Cardiac fibroblast (primary cell): Measurements from ENCODE around the gene TSPAN15.

Experiments used
- DNase-seq, 2 donors: peaks; one replicate each; pipeline versions ENCODE4 v3.0.0 to v3.0.0-alpha.2; 2010; ENCODE audit warnings: low read depth in 2 of 2
- H3K4me3 ChIP-seq, 2 donors: replicated peaks in 1 of 2; 1 replicate in 1 of 2; 2 replicates in 1 of 2; pipeline ENCODE4 v1.5.1; 2011; ENCODE audit warnings: low read depth in 2 of 2, low read length in 2 of 2, mild to moderate bottlenecking in 2 of 2, moderate library complexity in 1 of 2
- CTCF ChIP-seq: IDR thresholded peaks from one replicate; pipeline ENCODE4 v1.5.1; 2011; ENCODE audit warnings: low read depth, mild to moderate bottlenecking, low read length, inconsistent platforms

TSPAN15 gene

DNA sequence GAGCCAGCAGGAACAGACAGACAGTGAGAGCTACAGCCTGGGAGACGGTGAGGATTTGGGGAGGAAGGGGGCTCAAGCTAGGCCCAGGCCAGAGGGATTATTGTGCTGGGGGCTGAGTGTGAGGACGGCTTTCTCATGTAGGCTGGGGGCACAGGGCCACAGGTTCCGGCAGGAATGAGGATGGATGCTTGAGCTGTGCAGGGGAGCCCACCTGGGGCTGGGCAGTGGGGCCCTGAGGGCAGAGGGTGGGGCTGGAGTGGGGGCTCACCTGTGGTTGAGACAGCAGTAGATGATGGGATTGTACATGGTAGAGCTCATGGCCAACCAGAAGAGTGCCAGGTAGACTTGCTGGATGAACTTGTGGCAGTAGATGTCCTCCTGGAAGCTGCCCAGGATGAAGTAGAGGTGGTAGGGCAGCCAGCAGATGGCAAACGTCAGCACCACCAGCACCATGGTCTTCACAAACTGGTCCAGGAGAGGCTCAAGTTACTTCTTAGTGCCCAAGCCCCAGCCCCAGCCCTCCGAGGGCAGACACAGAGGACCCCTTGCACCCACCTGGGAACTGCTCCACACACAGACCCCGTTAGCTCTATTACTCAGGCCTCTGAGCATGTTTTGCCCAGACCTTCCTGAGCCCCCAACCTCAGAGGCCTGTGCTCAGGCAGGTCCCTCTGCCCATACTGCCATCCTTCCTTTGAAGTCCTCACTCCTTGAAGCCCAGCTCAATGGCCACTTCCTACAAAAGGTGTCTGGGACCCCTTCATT, 44.3 kb upstream of the TSPAN15 start:
- H3K4me3 ChIP-seq = peak overlapping the region in 1 of 2 donors; percentile 28
- no peak for TF ChIP-seq CTCF

DNA sequence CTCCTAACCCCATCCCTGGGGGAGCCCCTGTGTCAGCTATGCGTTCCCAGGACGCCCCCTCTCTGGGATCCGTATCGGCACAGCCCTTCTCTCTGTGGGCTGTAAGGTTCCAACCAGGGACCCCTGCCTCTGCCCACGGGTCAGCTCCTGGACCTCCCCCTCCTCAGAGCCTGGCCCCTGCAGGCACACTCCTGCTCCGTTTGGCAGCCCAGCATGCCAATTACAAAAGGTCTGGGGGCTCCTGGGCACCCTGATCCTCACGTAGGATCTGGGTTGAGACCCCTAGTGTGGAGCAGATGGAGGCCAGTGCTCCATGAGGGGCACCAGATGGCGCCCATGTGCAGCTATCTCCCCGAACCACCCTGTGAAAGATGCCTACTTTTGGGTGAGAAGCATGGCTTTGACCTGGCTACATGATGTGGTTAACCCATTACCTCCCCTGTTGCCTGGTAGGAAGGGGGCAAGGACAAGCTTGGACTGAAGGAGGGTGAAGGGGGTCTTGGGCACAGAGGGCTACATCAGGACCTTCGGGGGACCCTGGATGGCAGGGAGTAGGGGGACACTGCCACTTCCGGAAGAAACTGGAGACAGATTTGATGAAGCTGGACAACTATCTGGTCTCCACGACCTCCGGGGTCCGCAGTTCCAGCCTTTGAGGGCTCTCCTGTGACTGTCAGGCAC, 43.5 kb upstream of the TSPAN15 start:
- peak; percentile 23 for TF ChIP-seq CTCF
- H3K4me3 ChIP-seq = peak overlapping the region in 1 of 2 donors; percentile 28
- DNase-seq = no peak

More for the DNA sequence above, 44.3 kb upstream of the TSPAN15 start:
- no peak for DNase-seq

DNA sequence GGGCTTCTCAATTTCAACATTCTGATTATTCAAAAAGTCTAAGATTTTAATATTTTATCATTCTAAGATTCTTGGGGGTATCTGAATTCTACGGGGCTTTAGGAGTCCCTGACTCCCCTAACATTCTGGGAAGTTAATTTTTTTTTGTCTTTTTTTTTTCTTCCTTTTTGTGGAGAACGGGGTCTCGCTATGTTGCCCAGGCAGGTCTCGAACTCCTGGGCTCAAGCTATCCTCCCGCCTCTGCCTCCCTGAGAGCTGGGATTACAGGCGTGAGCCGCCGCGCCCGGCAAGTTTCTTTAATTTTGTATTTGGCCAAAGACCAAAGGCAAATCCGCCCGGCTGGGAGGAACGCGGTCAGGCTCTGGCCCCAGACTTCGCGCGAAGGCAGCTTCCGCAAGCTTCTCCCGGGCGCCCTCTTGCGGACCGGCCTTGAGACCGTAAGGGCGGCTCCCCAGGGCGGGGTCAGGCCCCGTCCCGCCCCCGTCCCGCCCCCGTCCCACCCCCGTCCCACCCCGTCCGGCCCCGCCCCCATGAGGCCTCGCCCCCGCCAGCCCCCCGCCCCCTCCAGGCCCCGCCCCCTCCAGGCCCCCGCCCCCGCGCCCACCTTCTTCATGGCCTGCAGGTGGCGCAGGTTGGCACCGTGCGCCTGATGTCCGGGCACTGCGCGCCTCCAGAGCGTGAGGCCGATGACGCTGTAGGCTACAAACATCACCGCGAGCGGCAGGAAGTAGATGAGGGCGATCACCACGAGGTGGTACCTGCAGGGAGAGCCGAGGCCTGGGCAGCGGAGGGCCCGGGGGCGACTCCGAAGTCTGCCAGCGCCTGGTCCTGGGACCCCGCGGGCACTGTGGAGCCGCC, 42.7 kb upstream of the TSPAN15 start:
- peak; percentile 72 for TF ChIP-seq CTCF
- DNase-seq = peak; percentile 96 to 98
- H3K4me3 ChIP-seq = peak overlapping the region; percentile 35 to 37

GRCh38 chr10:69409176-69409495, 42.1 kb upstream of the TSPAN15 start:
- peak overlapping the region; percentile 35 to 37 for H3K4me3 ChIP-seq
- TF ChIP-seq CTCF = no peak
- DNase-seq = no peak

GRCh38 chr10:69409968-69410367, 41.3 kb upstream of the TSPAN15 start:
- peak; percentile 65 to 84 for DNase-seq
- TF ChIP-seq CTCF = no peak

GRCh38 chr10:69410487-69410886, 40.8 kb upstream of the TSPAN15 start:
- TF ChIP-seq CTCF = no peak
- DNase-seq = no peak
- no peak overlapping the region for H3K4me3 ChIP-seq

More at GRCh38 chr10:69409968-69410367, 41.3 kb upstream of the TSPAN15 start:
- no peak overlapping the region for H3K4me3 ChIP-seq
